ENCODE data around the gene HSPB9.
"Not testable (repeated sequence)": the region's sequence is repeated elsewhere in the genome, so short reads cannot be mapped to it uniquely, and the experiment has no call there.

The HSPB9 gene

DNA sequence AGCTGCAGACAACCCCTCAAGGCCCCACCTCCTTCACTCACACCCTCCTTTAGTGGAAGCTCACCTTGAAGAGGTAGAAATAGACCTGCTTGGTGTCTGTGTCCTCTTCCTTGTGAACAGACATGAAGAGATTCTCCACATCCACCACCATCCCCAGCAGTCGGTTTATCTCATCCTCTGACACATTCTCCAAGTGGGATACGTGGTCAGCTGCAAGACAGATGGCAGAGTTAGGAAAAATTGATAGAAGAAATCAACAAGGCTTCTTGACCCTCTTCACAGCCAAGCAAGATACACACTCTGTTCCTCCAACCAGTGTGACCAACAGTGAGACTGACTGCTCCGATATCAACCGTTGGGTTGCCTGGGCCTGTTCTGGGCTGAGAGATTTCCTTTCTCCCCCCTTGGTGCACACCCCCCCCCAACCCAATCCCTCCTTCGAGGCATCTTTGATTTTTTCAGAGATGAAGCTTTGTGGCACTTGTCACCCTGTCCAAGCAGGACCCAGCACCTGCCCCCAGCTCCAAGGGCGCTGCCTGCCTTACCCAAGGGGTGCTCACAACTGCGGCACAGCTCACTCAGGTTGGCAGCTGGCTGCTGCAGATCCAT lies 2.3 kb upstream of the HSPB9 start:
- DNase-seq, result no peak

DNA sequence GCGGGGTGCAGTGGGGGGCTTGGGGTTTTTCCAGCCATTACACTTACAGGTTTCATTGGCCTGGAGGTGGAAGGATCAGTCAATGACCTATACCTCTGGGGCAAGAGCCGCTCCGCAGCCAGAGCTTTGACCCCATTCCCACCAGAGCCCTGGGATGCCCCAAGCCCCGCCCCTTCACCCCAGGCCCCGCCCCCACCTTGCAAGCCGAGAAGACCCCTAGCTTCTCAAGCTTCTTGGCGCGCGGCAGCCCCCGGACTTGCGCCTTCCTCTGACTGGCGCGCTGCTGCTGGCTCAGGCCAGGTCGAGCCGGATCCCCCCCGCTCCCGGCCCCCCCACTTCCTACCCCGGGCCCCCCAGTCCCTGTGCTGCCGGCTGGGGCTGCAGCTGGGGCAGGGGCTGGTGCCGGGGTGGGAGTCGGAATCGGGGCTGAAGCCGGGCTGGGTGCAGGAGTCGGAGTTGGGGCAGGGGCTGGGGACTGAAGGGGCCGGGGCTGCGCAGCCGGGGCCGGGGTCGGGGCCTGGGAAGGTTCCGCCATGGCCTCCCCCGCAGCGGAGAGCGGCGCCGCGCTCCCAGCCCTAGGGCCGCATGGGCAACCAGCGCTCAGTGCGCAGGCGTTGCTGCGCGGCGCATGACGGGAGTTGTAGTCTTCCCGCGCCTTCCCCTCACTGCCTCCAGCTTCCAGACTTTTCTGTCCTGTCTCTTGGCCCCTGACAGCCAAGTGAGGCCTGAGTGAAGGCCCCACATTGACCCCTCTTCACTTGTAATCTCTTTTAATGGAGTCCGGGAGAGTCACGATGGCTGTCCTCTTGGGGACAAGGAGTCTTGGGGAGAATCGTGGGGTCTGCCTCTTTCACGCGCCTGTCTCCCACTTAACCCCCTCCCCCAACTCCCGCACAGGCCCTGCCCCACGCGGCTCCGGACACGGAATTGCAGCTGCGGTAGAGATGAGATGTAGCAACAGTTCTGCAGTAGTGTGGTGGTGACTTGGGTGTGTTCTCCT lies 1.5 kb upstream of the HSPB9 start, which contains the start of gene KAT2A:
Gene KAT2A (minus strand): TSS at position 598 of the 1,000 bp plus-strand sequence. CDS start 63 bp downstream, at position 535.
- DNase-seq, result peak; percentile 88 to 94 (median 90)

DNA sequence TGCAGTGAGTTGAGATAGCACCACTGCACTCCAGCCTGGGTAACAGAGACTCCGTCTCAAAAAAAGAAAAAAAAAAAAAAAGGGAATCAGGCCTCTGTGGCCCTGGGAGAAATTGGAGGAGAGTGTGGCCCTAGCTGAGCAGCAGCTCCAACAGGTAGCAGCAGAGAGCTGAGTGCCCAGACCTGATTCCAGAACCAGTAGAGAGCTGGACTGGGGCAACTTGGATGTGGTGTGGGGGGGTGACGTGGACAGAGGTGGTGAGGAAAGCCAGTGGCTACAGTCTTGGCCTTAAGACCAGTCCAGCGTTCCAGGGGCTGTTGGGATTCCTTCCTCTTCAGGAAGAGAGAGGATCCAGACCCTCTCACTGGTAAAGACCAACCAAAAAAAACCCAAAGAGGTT lies 1.7 kb downstream of the HSPB9 start:
- no peak for DNase-seq

DNA sequence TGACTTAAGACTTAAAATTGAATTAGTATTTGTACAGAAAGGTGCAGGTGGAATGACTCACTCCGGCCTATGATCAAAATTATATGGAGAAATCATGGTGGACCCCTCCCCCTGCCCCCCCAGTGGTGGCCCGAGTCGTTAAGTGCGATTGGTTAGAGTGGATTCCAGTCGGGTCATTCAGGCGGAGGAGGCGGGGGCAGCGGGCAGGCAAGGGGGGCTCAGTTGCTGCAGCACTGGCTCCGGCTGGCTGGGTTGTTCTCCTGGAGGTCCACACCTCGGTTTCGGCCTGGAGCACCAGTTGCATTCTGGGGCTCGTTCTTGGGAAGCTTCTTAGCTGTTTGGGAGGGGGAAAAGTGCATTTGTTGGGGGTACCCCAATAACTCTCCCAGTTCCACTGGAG lies 3.0 kb downstream of the HSPB9 start:
- no peak for DNase-seq

DNA sequence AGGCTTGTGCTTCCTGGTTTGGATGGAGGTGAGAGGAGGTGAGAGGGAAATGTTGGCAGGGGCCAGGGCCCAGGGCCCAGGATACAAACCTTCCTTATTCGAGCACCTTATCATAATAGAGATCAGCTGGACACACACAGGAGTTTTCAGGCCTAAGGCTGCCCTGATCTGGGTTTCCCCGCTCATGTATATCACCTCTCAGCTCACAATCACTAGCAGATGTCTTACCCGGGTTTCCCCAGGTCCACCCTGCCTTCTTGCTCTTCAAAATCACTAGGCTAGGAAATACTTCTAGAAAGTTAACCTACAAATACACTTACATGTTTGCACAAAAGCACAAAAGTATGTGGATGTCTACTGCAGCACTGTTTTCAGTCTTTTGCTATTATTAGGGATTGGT lies 4.2 kb downstream of the HSPB9 start:
- DNase-seq, result no peak

DNA sequence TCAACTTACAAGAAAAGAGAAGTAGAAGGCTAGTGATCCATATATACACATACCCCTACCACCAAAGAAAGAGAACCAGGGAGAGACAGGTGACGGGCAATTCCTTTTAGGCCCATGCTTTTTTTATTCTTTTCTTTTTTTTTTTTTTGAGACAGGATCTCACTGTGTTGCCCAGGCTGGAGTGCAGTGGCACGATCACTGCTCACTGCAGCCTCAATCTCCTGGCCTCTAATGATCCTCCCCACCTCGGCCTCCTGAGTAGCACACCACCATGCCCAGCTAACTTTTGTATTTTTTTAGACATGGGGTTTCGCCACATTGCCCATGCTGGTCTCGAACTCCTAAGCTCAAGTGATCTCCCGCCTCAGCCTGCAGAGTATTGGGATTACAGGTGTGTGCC lies 4.8 kb downstream of the HSPB9 start:
- DNase-seq, result no peak

DNA sequence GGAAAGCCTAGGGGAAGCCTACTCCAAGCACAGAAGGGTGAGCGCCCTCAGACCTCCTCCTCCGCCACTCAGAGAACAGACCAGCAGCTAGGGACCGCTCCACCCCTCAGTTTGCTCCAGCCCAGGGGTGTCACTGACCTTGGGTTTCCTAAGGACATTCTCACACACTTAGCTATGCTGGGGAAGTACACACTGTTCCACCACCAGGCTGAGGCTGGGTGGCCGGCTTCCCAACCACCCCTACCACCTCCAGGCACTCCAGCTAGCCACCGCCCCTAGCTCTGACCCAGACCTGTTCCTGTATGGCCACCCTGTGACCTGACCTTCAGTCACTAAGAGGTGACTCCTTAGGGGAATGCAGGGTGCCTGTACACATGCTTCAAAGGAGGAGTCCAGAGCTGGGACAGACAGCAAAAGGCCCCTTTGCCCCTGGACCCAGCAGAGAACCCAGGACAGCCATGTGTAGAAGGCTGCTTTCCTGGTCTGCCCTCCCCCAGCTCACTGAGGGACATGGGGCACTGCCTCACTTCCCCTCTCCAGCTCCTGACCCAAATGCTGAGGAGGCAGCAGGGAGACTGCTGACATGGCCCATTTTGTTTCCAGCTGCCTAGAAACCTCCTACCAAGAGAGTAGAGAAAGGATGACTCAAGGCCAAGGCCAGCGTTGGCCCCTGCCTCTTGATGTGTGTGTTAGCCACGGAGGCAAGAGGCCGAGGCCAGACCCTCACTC lies 6.7 kb downstream of the HSPB9 start:
- DNase-seq, result peak; percentile 86 to 94 (median 92)

DNA sequence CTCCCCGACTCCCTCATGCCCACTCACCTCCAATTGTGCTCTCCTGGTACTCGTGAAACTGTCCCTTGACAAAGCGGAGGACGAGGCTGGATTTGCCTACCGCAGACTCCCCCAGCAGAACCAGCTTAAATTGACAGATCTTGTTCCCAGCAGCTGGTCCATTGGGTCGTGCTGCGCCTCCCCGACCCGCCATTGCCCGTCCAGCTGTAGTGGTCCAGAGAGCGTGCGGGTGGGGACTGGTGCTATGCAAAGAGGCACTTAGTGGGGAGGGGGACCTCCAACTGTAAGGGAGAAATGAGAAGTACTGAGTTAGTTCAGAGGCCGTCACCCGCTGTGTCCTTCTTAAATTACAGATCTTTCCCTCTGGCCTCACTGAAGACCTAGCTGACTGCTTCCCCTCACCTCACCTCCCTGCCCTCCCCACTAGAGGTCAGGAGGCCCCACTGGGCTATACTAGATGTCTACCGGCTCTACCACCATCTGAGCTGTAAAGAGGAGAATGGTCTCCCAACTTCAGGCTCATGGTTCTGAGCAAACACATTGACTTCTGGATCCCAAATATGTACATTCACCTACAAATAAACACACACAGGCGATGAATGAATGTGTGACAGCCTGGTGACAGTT lies 7.8 kb downstream of the HSPB9 start:
- peak in 2 of 4 experiments; percentile 20 to 37 for DNase-seq

DNA sequence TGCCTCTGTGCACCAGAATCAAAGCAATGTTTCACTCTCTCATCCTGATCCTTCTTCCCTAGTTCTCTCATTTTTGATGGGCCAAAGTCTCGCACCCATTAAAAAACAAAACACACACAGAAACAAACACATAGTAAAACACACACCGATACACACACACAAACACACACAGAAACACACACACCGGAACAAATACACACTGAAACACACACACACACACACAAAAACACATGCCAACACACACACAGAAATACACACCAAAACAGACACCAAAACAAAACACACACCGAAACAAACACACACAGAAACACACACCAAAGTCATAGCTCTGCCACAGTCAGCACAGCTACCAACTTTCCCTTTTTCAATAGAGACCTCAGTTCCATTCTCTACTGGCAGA lies 8.6 kb downstream of the HSPB9 start:
- DNase-seq, result no peak

DNA sequence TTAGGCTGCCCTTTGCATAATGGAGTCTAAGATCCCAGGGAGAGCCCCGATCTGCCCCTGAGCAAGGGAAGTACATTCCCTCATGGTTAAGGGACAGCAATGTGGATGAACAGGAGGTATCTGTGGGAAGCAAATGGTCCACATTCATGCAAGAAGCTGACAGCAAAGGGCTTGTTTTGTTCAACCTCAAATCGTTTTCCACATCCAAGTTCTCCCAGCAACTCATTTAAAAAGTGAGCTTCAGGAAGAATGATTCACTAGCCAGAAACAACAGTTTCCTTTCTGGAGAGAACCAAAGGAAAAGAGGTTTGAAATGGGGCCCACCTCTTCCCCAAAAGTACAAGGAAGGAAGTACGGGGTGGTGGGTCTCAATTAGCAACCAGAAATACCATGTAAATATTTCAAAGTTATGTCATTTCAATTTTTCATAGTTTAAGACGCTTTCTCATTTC lies 9.4 kb downstream of the HSPB9 start:
- peak in 3 of 4 experiments; percentile 37 to 61 (median 50) for DNase-seq

DNA sequence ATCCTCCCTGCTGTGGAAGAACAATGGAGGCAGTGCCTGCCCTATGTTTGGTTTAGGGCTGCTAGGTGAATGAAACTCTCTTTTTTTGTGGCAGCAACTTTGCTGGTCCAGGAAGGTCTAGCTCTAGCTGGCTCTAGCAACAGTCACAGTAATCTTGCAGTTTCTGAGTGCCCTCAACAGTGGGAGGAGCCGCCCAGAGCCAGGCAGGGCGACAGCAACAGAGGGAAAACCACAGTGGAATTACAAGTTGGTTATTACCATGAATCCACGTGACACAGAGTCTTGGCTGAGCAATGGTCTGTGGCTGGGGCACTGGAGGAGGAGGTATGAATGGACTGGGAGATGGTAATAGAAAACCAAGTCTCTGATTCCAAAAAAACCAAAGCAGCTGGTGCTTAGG lies 10.3 kb downstream of the HSPB9 start:
- DNase-seq, result peak; percentile 74 to 87 (median 84)

DNA sequence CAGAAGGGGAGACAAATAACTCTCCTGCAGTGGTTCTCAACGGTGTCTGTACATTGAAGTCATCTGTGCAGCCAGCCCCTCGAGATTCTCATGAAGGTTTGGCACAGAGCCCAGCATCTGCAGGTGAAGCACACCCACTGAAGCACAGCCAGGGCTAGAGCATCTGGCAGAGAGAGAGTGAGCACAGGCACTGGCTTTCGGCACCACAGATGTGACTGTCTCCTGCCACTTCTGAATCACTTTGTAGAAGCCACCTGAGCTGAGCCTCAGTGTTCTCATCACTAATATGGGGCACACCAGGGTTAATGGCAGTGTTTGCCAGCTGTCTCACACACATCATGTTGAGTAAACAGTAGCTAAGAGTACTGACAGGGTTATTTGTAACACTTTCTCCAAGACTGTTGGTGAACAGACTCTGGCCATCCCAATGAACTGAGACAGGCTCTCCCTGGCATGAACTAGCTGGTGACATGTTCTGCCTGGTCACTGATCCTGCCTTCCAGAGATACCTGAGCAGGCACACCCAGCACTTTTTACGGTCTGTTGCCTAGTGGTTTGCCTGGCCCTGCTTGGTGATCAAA lies 10.9 kb downstream of the HSPB9 start:
- DNase-seq, result no peak

DNA sequence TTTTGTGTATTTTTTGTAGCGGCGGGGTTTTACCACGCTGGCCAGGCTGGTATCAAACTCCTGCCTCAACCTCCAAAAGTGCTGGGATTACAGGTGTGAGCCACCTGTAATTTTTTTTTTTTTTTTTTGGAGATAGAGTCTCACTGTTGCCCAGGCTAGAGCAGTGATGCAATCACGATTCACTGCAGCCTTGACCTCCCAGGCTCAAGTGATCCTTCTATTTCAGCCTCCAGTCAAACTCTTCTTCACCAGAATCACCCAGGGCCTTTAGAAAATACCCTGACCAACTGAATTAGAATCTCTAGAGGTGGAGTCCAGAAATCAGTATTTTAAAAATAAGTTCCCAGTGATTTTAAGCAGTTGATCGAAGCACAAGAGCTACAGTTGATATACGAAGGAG lies 12.5 kb downstream of the HSPB9 start:
- no peak for DNase-seq

DNA sequence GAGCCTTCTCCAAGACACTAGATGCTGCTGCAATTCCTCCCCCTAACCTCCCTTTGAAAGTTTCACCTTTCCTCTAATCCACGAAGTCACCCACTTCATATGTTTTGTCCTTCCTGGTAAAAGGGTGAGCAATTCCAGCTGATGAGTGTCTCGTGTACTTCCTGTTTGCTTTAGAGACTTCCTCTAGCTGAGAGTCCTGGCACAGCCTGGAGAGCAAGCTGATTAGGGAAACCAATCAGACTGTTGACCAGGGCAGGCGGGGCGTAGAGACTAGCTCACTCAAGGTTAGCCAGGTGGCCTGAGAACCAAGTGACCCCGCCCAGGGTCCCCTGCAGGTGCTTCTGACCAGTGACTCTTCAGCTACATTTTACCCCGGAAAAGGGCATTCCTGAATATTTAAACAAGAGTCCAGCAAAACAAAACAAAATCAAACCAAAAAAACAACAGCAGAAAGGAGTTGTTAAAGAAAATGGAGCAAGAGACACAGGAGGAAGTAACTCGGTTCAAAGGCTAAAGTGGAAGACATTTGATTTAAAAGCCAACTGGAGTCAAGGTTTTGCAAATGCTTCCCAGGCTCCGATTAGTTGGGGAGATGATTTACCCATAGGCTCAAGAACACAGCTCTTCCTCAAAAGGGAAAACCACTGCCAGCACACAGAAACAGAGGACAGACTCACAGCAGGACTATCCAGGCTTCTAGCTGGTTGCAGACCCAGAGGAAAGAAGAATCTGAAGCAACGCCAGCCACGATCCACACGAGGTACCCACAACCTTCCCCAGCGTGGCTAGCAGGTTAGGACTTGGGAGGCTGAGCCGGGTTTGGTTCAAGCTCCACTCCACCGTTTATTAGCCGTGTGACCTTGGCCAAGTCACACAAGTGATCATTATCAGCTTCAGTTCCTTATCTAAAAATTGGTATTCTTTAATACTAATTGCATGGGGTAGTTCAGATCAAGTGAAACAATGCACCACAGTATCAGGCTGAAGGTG lies 13.4 kb downstream of the HSPB9 start:
- peak; percentile 83 to 93 (median 88) for DNase-seq

DNA sequence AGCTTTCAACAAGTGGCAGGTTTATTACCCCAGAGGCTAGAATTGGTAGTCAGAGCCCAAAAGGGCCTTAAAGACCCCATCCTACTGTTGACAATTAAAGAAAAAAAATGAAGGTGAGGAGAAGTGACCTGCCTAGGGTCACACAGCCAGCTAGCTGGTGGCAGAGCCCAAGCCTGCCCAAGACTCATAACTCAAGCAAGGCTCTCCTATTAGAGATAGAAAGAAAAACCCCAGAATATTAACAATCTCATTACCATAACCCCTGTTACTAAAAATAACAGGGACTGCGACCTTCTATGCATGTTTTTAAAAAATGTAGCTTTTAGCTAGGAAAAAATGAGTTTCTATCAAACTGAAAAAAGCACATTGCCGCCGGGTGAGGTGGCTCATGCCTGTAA lies 14.0 kb downstream of the HSPB9 start:
- no peak for DNase-seq

DNA sequence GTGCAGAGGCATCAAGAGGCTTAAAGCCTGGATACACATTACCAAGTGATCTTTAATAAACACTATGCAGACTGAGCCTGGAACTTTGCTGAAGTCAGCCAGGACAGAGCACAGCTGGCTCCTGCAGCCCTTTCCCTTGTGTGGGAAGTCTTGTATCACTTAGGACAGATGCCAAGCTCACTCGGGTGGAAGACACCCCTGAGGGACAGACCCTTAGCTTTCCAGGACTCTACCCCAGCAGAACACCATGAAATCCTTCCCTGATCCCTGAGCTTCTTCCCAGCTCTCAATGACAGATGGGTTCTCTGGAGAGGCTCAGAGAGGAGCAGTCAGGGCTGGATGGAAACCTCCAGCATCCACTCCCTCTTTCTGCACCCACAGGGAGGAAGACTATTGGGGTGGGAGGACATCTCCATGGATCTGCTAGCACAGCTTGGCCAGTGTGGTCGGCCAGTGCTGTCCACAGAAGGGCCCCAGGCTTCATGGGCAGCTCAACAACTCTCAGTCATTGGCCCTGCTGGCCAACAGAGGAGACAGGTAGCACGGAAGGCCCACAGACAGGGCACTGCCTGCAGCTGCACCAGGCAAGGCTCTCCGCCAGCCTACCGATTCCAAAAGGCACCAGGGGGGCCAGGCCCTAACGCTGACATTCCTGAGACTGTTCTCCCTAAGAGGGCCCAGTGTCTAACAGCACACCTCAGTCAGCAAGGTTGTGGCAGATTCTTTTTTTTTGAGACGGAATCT lies 16.3 kb downstream of the HSPB9 start:
- DNase-seq, result no peak

DNA sequence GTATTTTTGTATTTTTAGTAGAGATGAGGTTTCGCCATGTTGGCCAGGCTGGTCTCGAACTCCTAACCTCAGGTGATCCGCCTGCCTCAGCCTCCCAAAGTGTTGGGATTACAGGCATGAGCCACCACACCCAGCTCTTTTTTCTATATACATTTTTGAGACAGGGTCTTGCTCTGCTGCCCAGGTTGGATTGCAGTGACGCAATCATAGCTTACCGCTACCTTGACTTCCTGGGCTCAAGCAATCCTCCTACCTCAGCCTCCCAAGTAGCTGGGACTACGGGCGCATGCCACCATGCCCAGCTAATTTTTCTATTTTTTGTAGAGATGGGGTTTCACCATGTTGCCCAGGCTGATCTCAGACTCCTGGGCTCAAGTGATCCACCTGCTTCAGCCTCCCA lies 18.1 kb downstream of the HSPB9 start:
- not testable (repeated sequence) for DNase-seq

DNA sequence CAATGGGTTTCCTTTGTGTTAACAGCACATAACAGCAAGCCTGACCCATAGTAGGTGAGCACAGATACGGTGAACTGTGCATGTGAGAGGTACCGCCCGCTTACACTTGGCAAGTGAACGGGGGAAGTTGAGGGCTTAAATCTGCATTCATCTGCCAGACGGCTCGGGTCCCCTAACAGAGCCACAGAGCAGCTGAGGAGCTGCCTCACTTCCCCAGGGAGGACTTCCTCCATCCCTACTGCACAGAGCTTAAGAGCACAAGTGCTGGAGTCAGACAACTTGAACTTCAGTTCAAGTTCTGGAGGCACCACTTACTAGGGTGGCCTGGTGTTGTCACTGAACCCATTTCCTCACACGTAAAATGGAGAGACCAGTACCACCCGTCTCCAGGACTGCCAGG lies 18.8 kb downstream of the HSPB9 start:
- DNase-seq, result peak; percentile 50 to 69 (median 64)

DNA sequence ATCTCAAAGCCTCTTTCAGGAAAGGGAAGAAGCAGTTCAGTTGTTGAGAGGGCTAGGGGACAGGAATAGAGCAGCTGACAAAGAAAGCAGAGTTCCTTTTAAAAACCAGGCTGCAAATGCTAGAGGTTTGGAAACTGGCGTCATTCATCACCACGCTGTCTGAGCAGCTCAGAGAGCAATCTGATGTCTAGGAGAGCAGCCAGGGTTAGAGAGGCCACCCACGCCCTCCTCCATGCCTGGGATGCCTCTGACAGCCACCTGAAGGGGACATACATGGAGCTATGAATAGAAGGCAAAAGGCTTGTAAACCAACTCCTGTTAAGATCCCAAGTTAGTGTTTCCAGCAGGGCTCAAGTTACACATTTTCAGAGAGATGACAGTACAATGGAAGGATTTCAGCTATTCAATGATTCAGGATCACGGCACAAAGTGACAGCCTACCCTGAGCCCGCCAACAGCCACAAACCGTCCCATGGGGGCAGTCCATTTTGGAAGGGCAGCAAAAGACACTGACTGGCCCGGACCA lies 19.8 kb downstream of the HSPB9 start:
- peak; percentile 45 to 67 (median 58) for DNase-seq

DNA sequence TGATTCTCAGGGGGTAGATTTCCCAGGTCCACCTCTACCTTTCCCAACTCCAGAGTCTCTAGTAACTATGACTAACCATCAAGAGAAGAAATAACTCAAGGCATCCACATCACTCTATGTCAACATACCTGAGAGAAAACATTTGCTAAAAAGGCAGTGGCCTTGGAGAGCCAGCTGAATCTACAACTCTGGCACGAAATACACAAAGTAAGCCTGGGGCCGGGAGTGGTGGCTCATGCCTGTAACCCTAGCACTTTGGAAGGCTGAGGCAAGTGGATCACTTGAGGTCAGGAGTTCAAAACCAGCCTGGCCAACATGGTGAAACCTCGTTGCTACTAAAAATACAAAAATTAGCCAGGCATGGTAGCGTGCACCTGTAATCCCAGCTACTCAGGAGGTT lies 20.5 kb downstream of the HSPB9 start:
- not testable (repeated sequence) for DNase-seq

All from suppressor macrophage (primary cell).